PC-9 (cell line): ENCODE results near the gene LRP1B. TPM values are rescaled to one million over a fixed set of nuclear protein-coding genes. Genes with fewer than 3 reads are reported as not detected.

Source experiments
- BruUV-seq: library from RNA; stranded (reverse); fragments of 400-500 nt; replicated peaks from 2 replicates; lab custom pipeline; 2021; lab: Mats Ljungman, UMichigan
- CTCF ChIA-PET: fragments of 300-600 bp; sonication (Branson Sonifier 250); formaldehyde crosslinking; loops from one replicate; lab custom pipeline; 2022; ENCODE audit warnings: antibody characterized with exemption; lab: Charles Lee
- POLR2A ChIA-PET: fragments of 300-600 bp; sonication (Branson Sonifier 250); formaldehyde crosslinking; loops from one replicate; lab custom pipeline; 2022; ENCODE audit warnings: antibody characterized with exemption; ENCODE audit not compliant: unreplicated experiment; lab: Charles Lee
- DNase-seq, 2 experiments: peaks; one replicate each; pipeline versions ENCODE4 v3.0.0 to v3.0.0-alpha.2; 2015 to 2022; ENCODE audit warnings: mixed read lengths in 1 of 2
- H2AFZ ChIP-seq: fragments of 200-600 bp; sonication (generic); 2 replicates; pipeline ENCODE4 v1.8.1; 2017; ENCODE audit warnings: antibody characterized with exemption
- H3F3A ChIP-seq: fragments of 200-600 bp; sonication (generic); 2 replicates; pipeline ENCODE4 v1.8.1; 2017; ENCODE audit warnings: antibody characterized with exemption, mild to moderate bottlenecking, low read depth; ENCODE audit not compliant: insufficient read depth
- H3K27ac ChIP-seq: fragments of 200-600 bp; sonication (generic); 2 replicates; pipeline ENCODE4 v1.6.1; 2016; ENCODE audit warnings: mixed run types
- H3K27me3 ChIP-seq: fragments of 200-600 bp; sonication (generic); 2 replicates; pipeline ENCODE4 v1.6.1; 2016; ENCODE audit warnings: low read depth, mixed run types; ENCODE audit not compliant: insufficient read depth
- H3K36me3 ChIP-seq: fragments of 200-600 bp; sonication (generic); 2 replicates; pipeline ENCODE4 v1.6.1; 2016; ENCODE audit warnings: low read depth, mixed run types
- H3K4me1 ChIP-seq: fragments of 200-600 bp; sonication (generic); replicated peaks from 2 replicates; pipeline ENCODE4 v1.6.1; 2016; ENCODE audit warnings: mixed run types; ENCODE audit not compliant: insufficient read depth
- H3K4me2 ChIP-seq: fragments of 200-600 bp; sonication (generic); 2 replicates; pipeline ENCODE4 v1.6.1; 2017; ENCODE audit warnings: mixed run types
- H3K4me3 ChIP-seq: fragments of 200-600 bp; sonication (generic); 2 replicates; pipeline ENCODE4 v1.6.1; 2016; ENCODE audit warnings: mixed run types
- H3K79me2 ChIP-seq: fragments of 200-600 bp; sonication (generic); 2 replicates; pipeline ENCODE4 v1.6.1; 2017; ENCODE audit warnings: low read depth, mixed run types
- H3K9me2 ChIP-seq: fragments of 200-600 bp; sonication (generic); 2 replicates; pipeline ENCODE4 v1.8.1; 2017; ENCODE audit warnings: mild to moderate bottlenecking; ENCODE audit not compliant: insufficient read depth
- H3K9me3 ChIP-seq: fragments of 200-600 bp; sonication (generic); 2 replicates; pipeline ENCODE4 v1.8.1; 2016; ENCODE audit warnings: low read depth; ENCODE audit not compliant: insufficient read depth
- H4K20me1 ChIP-seq: fragments of 200-600 bp; sonication (generic); 2 replicates; pipeline ENCODE4 v1.8.1; 2017; ENCODE audit not compliant: insufficient read depth
- CTCF ChIP-seq: fragments of 200-600 bp; sonication (generic); conservative IDR thresholded peaks from 2 replicates; pipeline ENCODE4 v1.6.1; 2017; ENCODE audit warnings: mixed run types, antibody characterized with exemption, mild to moderate bottlenecking, moderate library complexity
- EZH2 ChIP-seq: fragments of 200-600 bp; sonication (generic); IDR thresholded peaks from 2 replicates; pipeline ENCODE4 v1.8.0; 2017; ENCODE audit warnings: antibody characterized with exemption, low read depth
- intact Hi-C: fragments of 100-400 bp; cut with micrococcal nuclease; formaldehyde crosslinking; loops from one replicate; pipeline ENCODE4 v1.10.0; 2022; ENCODE audit not compliant: unreplicated experiment
- total RNA-seq: library from RNA; stranded (reverse); gene quantifications from 2 replicates; pipeline ENCODE4 v1.2.3, GENCODE V29; 2021

The LRP1B gene
- total RNA-seq, 1 experiment from 2014 or later: 1.7 TPM

GRCh38 chr2:140337061-140337460 is 1793.8 kb downstream of the LRP1B start:
- Histone ChIP-seq H4K20me1 (no peaks in the 10 kb centered on the region), H3K79me2 (no peaks in the 10 kb centered on the region)
- TF ChIP-seq EZH2: no peak
- no peak for TF ChIP-seq CTCF

GRCh38 chr2:140316345-140316744 is 1814.5 kb downstream of the LRP1B start:
- intact Hi-C loops: no loop called here
- no peaks in the 10 kb centered on the region for H3K9me3 ChIP-seq

More at GRCh38 chr2:140337061-140337460, 1793.8 kb downstream of the LRP1B start:
- Histone ChIP-seq H3K4me3 (no peak overlapping the region), H3K9me2 (no peaks in the 10 kb centered on the region), H3K27me3 (no peaks in the 10 kb centered on the region), H2AFZ (no peak overlapping the region), H3K4me2 (no peak overlapping the region), H3K27ac (no peak overlapping the region), H3K9me3 (no peaks in the 10 kb centered on the region), H3F3A (no peaks in the 10 kb centered on the region), H3K36me3 (no peaks in the 10 kb centered on the region), H3K4me1 (no peaks in the 10 kb centered on the region)
- DNase-seq: no peak
- ChIA-PET POLR2A (no interaction called here), CTCF (no interaction called here)
- intact Hi-C loops: no loop called here
- no TSS peak for BruUV-seq

GRCh38 chr2:140311905-140312304 is 1818.9 kb downstream of the LRP1B start:
- ChIA-PET POLR2A (no interaction called here), CTCF (no interaction called here)
- H3K79me2 ChIP-seq: no peaks in the 10 kb centered on the region
- no peaks in the 10 kb centered on the region for H3K9me3 ChIP-seq
- H3K27me3 ChIP-seq: no peaks in the 10 kb centered on the region
- no peak overlapping the region for H3K27ac ChIP-seq
- H2AFZ ChIP-seq: no peak overlapping the region
- H3K4me2 ChIP-seq: no peak overlapping the region
- no peaks in the 10 kb centered on the region for H4K20me1 ChIP-seq
- no peak for DNase-seq
- H3K9me2 ChIP-seq: no peaks in the 10 kb centered on the region; the same call in 1 of the 2 replicates
- H3K36me3 ChIP-seq: no peaks in the 10 kb centered on the region
- no TSS peak for BruUV-seq
- no peak overlapping the region for H3K4me3 ChIP-seq
- H3F3A ChIP-seq: no peaks in the 10 kb centered on the region
- intact Hi-C loops: no loop called here
- no peak for TF ChIP-seq EZH2
- TF ChIP-seq CTCF: no peak
- no peaks in the 10 kb centered on the region for H3K4me1 ChIP-seq

More at GRCh38 chr2:140316345-140316744, 1814.5 kb downstream of the LRP1B start:
- Histone ChIP-seq H3K27me3 (no peaks in the 10 kb centered on the region), H3K27ac (no peak overlapping the region), H3K4me2 (no peak overlapping the region), H3K4me3 (no peak overlapping the region), H3K9me2 (no peaks in the 10 kb centered on the region; the same call in 1 of the 2 replicates), H3F3A (no peaks in the 10 kb centered on the region), H3K79me2 (no peaks in the 10 kb centered on the region), H2AFZ (no peak overlapping the region), H3K36me3 (no peaks in the 10 kb centered on the region), H4K20me1 (no peaks in the 10 kb centered on the region), H3K4me1 (no peaks in the 10 kb centered on the region)
- no TSS peak for BruUV-seq
- DNase-seq: no peak
- ChIA-PET POLR2A (no interaction called here), CTCF (no interaction called here)
- TF ChIP-seq EZH2: no peak
- TF ChIP-seq CTCF: no peak
